Measurements from ENCODE around the gene UBASH3A. TPM values are rescaled to one million over a fixed set of nuclear protein-coding genes. Genes with fewer than 3 reads are reported as not detected.

UBASH3A gene
- total RNA-seq, 2 experiments from 2014 or later: 59.7 to 60.8 TPM

- ATAC-seq (ENCODE audit: poor library complexity) (no peak), DNase-seq (no peak)
- Mint-ChIP-seq H3K4me3 (no peak overlapping the region), H3K36me3 (ENCODE audit: low read depth) (peaks cover 66% of the 10 kb centered on the region), H3K4me1 (ENCODE audit: low read depth) (peaks cover 61% of the 10 kb centered on the region), H3K27ac (peak overlapping the region; percentile 85), H3K27me3 (no peaks in the 10 kb centered on the region), H3K9me3 (no peaks in the 10 kb centered on the region)
- TF ChIP-seq, protein P1, sequence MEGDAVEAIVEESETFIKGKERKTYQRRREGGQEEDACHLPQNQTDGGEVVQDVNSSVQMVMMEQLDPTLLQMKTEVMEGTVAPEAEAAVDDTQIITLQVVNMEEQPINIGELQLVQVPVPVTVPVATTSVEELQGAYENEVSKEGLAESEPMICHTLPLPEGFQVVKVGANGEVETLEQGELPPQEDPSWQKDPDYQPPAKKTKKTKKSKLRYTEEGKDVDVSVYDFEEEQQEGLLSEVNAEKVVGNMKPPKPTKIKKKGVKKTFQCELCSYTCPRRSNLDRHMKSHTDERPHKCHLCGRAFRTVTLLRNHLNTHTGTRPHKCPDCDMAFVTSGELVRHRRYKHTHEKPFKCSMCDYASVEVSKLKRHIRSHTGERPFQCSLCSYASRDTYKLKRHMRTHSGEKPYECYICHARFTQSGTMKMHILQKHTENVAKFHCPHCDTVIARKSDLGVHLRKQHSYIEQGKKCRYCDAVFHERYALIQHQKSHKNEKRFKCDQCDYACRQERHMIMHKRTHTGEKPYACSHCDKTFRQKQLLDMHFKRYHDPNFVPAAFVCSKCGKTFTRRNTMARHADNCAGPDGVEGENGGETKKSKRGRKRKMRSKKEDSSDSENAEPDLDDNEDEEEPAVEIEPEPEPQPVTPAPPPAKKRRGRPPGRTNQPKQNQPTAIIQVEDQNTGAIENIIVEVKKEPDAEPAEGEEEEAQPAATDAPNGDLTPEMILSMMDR (IDR thresholded peaks at IDR 0.05): no peak
- intact Hi-C loops (cut with DNase I, micrococcal nuclease): loop anchor here (5.0 to 10.0 kb wide), 3 partner anchors 35 to 70 kb away; partner anchors contain the start of gene RSPH1 (in 2 of the 2)
- CTCF ChIA-PET: no interaction called here
- Histone ChIP-seq H3K27ac (ENCODE audit: low read depth in 1 of 2, low read length in 2 of 2) (peak overlapping the region in 1 of 2 donors; percentile 18), H3K4me3 (ENCODE audit: low read length) (no peak overlapping the region), H3K27me3 (ENCODE audit: control insufficient read depth in 1 of 2, insufficient read depth in 2 of 2, low read length in 2 of 2) (no peaks in the 10 kb centered on the region), H3K4me1 (ENCODE audit: insufficient read depth, low read length) (peaks cover 76% of the 10 kb centered on the region), H3K36me3 (ENCODE audit: insufficient read depth, low read length) (peaks cover 76% of the 10 kb centered on the region), H3K9me3 (ENCODE audit: control insufficient read depth in 1 of 2, insufficient read depth in 1 of 2, low read length in 2 of 2) (no peaks in the 10 kb centered on the region)
- POLR2A ChIA-PET: interaction anchor here (12.8 kb wide), 1 partner anchor 23 kb away, joined by 208 read pairs; the partner anchor contains the start of gene UBASH3A
Measured at GRCh38 chr21:42426876-42427480, 23.3 kb downstream of the UBASH3A start.

DNA sequence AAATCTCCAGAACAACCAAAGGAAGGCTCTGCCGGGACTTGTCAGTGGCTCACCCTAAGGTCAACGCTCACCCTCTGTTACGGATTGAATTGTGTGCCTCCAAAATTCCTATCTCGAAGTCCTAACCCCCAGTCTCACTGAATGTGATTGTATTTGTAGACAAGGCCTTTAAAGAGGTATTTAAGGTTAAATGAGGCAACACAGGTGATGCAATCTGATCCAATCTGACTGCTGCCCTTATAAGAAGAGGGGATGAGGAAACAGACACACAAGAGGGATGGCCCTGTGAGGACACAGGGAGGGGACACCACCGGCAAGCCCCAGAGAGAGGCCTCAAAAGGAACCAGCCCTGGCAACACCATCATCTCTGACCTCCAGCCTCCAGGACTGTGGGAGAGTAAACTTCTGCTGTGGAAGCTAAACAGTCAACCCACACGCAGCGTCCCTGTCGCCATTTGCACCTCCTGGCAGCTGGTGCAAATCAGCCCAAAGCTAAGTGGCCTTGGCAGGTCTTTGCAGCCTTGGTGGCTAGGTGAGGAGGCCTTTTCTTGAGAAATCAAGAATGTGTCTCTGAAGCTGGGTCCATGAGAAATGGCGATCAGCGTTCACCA lies 24.2 kb downstream of the UBASH3A start:
- peaks cover 0 to 5% of the 10 kb centered on the region in 2 experiments for H3K9me3 ChIP-seq (ENCODE audit: control insufficient read depth in 1 of 2, insufficient read depth in 1 of 2, low read length in 2 of 2)
- CTCF ChIA-PET: interaction anchor here (1.0 kb wide), 1 partner anchor 47 kb away, joined by 3 read pairs; no protein-coding TSS in a partner anchor
- H3K4me3 ChIP-seq (ENCODE audit: low read length): no peak overlapping the region
- peaks cover 76% of the 10 kb centered on the region for H3K36me3 Mint-ChIP-seq (ENCODE audit: low read depth)
- intact Hi-C loops (cut with DNase I, micrococcal nuclease): loop anchor here (5.0 to 10.0 kb wide), 3 partner anchors 36 to 69 kb away; partner anchors contain the start of gene RSPH1 (in 2 of the 2)
- H3K27me3 ChIP-seq (ENCODE audit: control insufficient read depth in 1 of 2, insufficient read depth in 2 of 2, low read length in 2 of 2): no peaks in the 10 kb centered on the region
- TF ChIP-seq, protein P1 (IDR thresholded peaks at IDR 0.05): no peak
- no peak for ATAC-seq (ENCODE audit: poor library complexity)
- H3K4me1 Mint-ChIP-seq (ENCODE audit: low read depth): peaks cover 57% of the 10 kb centered on the region
- H3K27ac ChIP-seq (ENCODE audit: low read depth in 1 of 2, low read length in 2 of 2): no peak overlapping the region
- H3K4me3 Mint-ChIP-seq: no peak overlapping the region
- POLR2A ChIA-PET: interaction anchor here (1.8 kb wide), 1 partner anchor 25 kb away, joined by 6 read pairs; the partner anchor contains the start of gene UBASH3A
- H3K4me1 ChIP-seq (ENCODE audit: insufficient read depth, low read length): peaks cover 68% of the 10 kb centered on the region
- no peak for DNase-seq
- H3K9me3 Mint-ChIP-seq: no peaks in the 10 kb centered on the region
- peaks cover 81% of the 10 kb centered on the region for H3K36me3 ChIP-seq (ENCODE audit: insufficient read depth, low read length)
- no peaks in the 10 kb centered on the region for H3K27me3 Mint-ChIP-seq
- peak overlapping the region; percentile 85 for H3K27ac Mint-ChIP-seq

DNA sequence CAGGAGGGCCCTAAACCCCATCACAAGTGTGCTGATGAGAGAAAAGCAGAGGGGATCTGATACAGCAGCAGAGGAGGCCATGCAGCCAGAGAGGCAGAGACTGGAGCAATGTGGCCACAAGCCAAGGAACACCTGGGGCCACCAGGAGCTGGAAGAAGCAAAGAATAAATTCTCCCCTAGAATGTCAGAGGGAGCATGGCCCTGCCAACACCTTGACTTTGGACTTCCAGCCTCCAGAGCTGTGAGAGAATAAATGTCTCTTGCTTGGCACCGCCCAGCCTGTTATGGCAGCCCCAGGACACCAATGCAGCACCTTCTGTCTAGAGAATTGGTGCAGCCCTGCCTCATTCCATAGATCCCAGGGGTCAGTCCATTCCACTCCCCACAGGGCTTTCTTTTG lies 25.3 kb downstream of the UBASH3A start:
- Histone ChIP-seq H3K4me1 (ENCODE audit: insufficient read depth, low read length) (peaks cover 61% of the 10 kb centered on the region), H3K27me3 (ENCODE audit: control insufficient read depth in 1 of 2, insufficient read depth in 2 of 2, low read length in 2 of 2) (no peaks in the 10 kb centered on the region), H3K9me3 (ENCODE audit: control insufficient read depth in 1 of 2, insufficient read depth in 1 of 2, low read length in 2 of 2) (peaks cover 0 to 5% of the 10 kb centered on the region in 2 experiments), H3K4me3 (ENCODE audit: low read length) (no peak overlapping the region), H3K27ac (ENCODE audit: low read depth in 1 of 2, low read length in 2 of 2) (no peak overlapping the region), H3K36me3 (ENCODE audit: insufficient read depth, low read length) (peaks cover 87% of the 10 kb centered on the region)
- TF ChIP-seq, protein P1 (IDR thresholded peaks at IDR 0.05): no peak
- Mint-ChIP-seq H3K4me3 (no peak overlapping the region), H3K4me1 (ENCODE audit: low read depth) (peaks cover 49% of the 10 kb centered on the region), H3K27ac (peak overlapping the region; percentile 6), H3K27me3 (no peaks in the 10 kb centered on the region), H3K36me3 (ENCODE audit: low read depth) (peaks cover 87% of the 10 kb centered on the region), H3K9me3 (no peaks in the 10 kb centered on the region)
- intact Hi-C loops (cut with DNase I, micrococcal nuclease): loop anchor here (5.0 to 10.0 kb wide), 3 partner anchors 37 to 68 kb away; partner anchors contain the start of gene RSPH1 (in 2 of the 2)
- ATAC-seq (ENCODE audit: poor library complexity) (no peak), DNase-seq (no peak)
- ChIA-PET CTCF (no interaction called here), POLR2A (interaction anchor here (1.8 kb wide), 1 partner anchor 26 kb away, joined by 6 read pairs; the partner anchor contains the start of gene UBASH3A)

Data from CD4-positive, alpha-beta T cell (primary cell).